Mammary microvascular endothelial cell (primary cell): ENCODE results near the gene KRTAP2-1. TPM values are rescaled to one million over a fixed set of nuclear protein-coding genes. Genes with fewer than 3 reads are reported as not detected.

Experiments used
- total RNA-seq: library from RNA; depleted of rRNA; stranded (reverse); fragments of >200 nt; gene quantifications from 2 replicates; pipeline ENCODE4 v1.2.3, GENCODE V29; 2015

Gene KRTAP2-1
- not detected in 2 replicates for total RNA-seq

GRCh38 chr17:41046735-41047465, at the start of gene KRTAP2-1:
TSS of gene KRTAP2-1 (minus strand) at chr17:41047316. CDS start at chr17:41047267, 49 bp downstream.

GRCh38 chr17:41084100-41084856, 37.2 kb upstream of the KRTAP2-1 start, which contains the start of gene KRTAP4-7:
TSS of gene KRTAP4-7 (plus strand) at chr17:41084150. CDS start at chr17:41084207, 57 bp downstream.

GRCh38 chr17:41065829-41066624, 18.9 kb upstream of the KRTAP2-1 start, which contains the start of gene KRTAP2-4:
TSS of gene KRTAP2-4 (minus strand) at chr17:41065879. CDS start at chr17:41065845, 34 bp downstream.

GRCh38 chr17:41060052-41060604, 13.0 kb upstream of the KRTAP2-1 start, which contains the start of gene KRTAP2-3:
TSS of gene KRTAP2-3 (minus strand) at chr17:41060114. CDS start at chr17:41060050, 64 bp downstream.

GRCh38 chr17:41055130-41055529, 8.0 kb upstream of the KRTAP2-1 start, which contains the start of gene KRTAP2-2:
TSS of gene KRTAP2-2 (minus strand) at chr17:41055230. CDS start at chr17:41055211, 19 bp downstream.

GRCh38 chr17:41040783-41041571, 6.1 kb downstream of the KRTAP2-1 start, which contains the start of gene KRTAP1-1:
TSS of gene KRTAP1-1 (minus strand) at chr17:41041450. CDS start at chr17:41041397, 53 bp downstream.

GRCh38 chr17:41034346-41034935, 12.7 kb downstream of the KRTAP2-1 start, which contains the start of gene KRTAP1-3:
TSS of gene KRTAP1-3 (minus strand) at chr17:41034874. CDS start at chr17:41034821, 53 bp downstream.

GRCh38 chr17:41029633-41030245, 17.4 kb downstream of the KRTAP2-1 start, which contains the start of gene KRTAP1-4:
TSS of gene KRTAP1-4 (minus strand) at chr17:41030195. CDS start at chr17:41030078, 117 bp downstream.

GRCh38 chr17:41026715-41027471, 20.2 kb downstream of the KRTAP2-1 start, which contains the start of gene KRTAP1-5:
TSS of gene KRTAP1-5 (minus strand) at chr17:41027208. CDS start at chr17:41027155, 53 bp downstream.

GRCh38 chr17:41008811-41009210, 38.3 kb downstream of the KRTAP2-1 start, which contains the start of gene KRTAP3-1:
TSS of gene KRTAP3-1 (minus strand) at chr17:41009128. CDS start at chr17:41009074, 54 bp downstream.

GRCh38 chr17:40999563-40999962, 47.6 kb downstream of the KRTAP2-1 start, which contains the start of gene KRTAP3-2:
TSS of gene KRTAP3-2 (minus strand) at chr17:40999906. CDS start at chr17:40999853, 53 bp downstream.

Other genes starting within 250 kb of the KRTAP2-1 start
- not detected in 2 replicates for gene KRT28, start 247.4 kb downstream of the KRTAP2-1 start, total RNA-seq
- gene KRT10, start 224.7 kb downstream of the KRTAP2-1 start, total RNA-seq: 21.9 and 23.3 TPM in 2 replicates
- not detected in 2 replicates for gene KRT12, start 180.1 kb downstream of the KRTAP2-1 start, total RNA-seq
- gene KRT20, start 162.1 kb downstream of the KRTAP2-1 start, total RNA-seq: not detected in 2 replicates
- gene KRT23, start 109.7 kb downstream of the KRTAP2-1 start, total RNA-seq: not detected in 2 replicates
- gene KRT39, start 80.4 kb downstream of the KRTAP2-1 start, total RNA-seq: not detected in 2 replicates
- gene KRT40, start 63.0 kb downstream of the KRTAP2-1 start, total RNA-seq: not detected in 2 replicates
- not detected in 2 replicates for gene KRTAP3-3, start 53.2 kb downstream of the KRTAP2-1 start, total RNA-seq
- not detected in 2 replicates for gene KRTAP3-2, start 47.4 kb downstream of the KRTAP2-1 start, total RNA-seq
- gene KRTAP3-1, start 38.2 kb downstream of the KRTAP2-1 start, total RNA-seq: not detected in 2 replicates
- gene KRTAP1-5, start 20.1 kb downstream of the KRTAP2-1 start, total RNA-seq: not detected in 2 replicates
- gene KRTAP1-4, start 17.1 kb downstream of the KRTAP2-1 start, total RNA-seq: not detected in 2 replicates
- gene KRTAP1-3, start 12.4 kb downstream of the KRTAP2-1 start, total RNA-seq: not detected in 2 replicates
- gene KRTAP1-1, start 5.9 kb downstream of the KRTAP2-1 start, total RNA-seq: not detected in 2 replicates
- not detected in 2 replicates for gene KRTAP2-2, start 7.9 kb upstream of the KRTAP2-1 start, total RNA-seq
- not detected in 2 replicates for gene KRTAP2-3, start 12.8 kb upstream of the KRTAP2-1 start, total RNA-seq
- gene KRTAP2-4, start 18.6 kb upstream of the KRTAP2-1 start, total RNA-seq: not detected in 2 replicates
- not detected in 2 replicates for gene KRTAP4-7, start 36.8 kb upstream of the KRTAP2-1 start, total RNA-seq
- gene KRTAP4-8, start 50.8 kb upstream of the KRTAP2-1 start, total RNA-seq: not detected in 2 replicates
- not detected in 2 replicates for gene KRTAP4-16, start 54.9 kb upstream of the KRTAP2-1 start, total RNA-seq
- not detected in 2 replicates for gene KRTAP4-9, start 58.1 kb upstream of the KRTAP2-1 start, total RNA-seq
- gene KRTAP4-11, start 71.1 kb upstream of the KRTAP2-1 start, total RNA-seq: not detected in 2 replicates
- gene KRTAP4-12, start 76.9 kb upstream of the KRTAP2-1 start, total RNA-seq: not detected in 2 replicates
- not detected in 2 replicates for gene KRTAP4-6, start 93.2 kb upstream of the KRTAP2-1 start, total RNA-seq
- gene KRTAP4-5, start 102.5 kb upstream of the KRTAP2-1 start, total RNA-seq: not detected in 2 replicates
- not detected in 2 replicates for gene KRTAP4-4, start 113.4 kb upstream of the KRTAP2-1 start, total RNA-seq
- not detected in 2 replicates for gene KRTAP4-3, start 120.9 kb upstream of the KRTAP2-1 start, total RNA-seq
- not detected in 2 replicates for gene KRTAP4-2, start 130.9 kb upstream of the KRTAP2-1 start, total RNA-seq
- not detected in 2 replicates for gene KRTAP4-1, start 137.6 kb upstream of the KRTAP2-1 start, total RNA-seq
- not detected in 2 replicates for gene KRTAP9-1, start 142.6 kb upstream of the KRTAP2-1 start, total RNA-seq
- gene KRTAP9-2, start 179.3 kb upstream of the KRTAP2-1 start, total RNA-seq: not detected in 2 replicates
- gene KRTAP9-3, start 185.1 kb upstream of the KRTAP2-1 start, total RNA-seq: not detected in 2 replicates
- gene KRTAP9-8, start 190.7 kb upstream of the KRTAP2-1 start, total RNA-seq: not detected in 2 replicates
- gene KRTAP9-4, start 202.4 kb upstream of the KRTAP2-1 start, total RNA-seq: not detected in 2 replicates
- gene KRTAP9-9, start 208.1 kb upstream of the KRTAP2-1 start, total RNA-seq: not detected in 2 replicates
- gene KRTAP9-6, start 218.1 kb upstream of the KRTAP2-1 start, total RNA-seq: not detected in 2 replicates
- not detected in 2 replicates for gene KRTAP9-7, start 228.4 kb upstream of the KRTAP2-1 start, total RNA-seq